ENCODE data around the gene USHBP1.

- TF ChIP-seq CTCF (IDR thresholded peaks at IDR 0.05) (no peak), POLR2A (IDR thresholded peaks at IDR 0.05) (no peak)
These were observed 22.2 kb upstream of the USHBP1 start for GRCh38 chr19:17286752-17287151.

All from thyroid gland (tissue), 4 donors.